Measurements from ENCODE around the gene E4F1. TPM values are rescaled to one million over a fixed set of nuclear protein-coding genes. Genes with fewer than 3 reads are reported as not detected.

E4F1 gene
- polyA plus RNA-seq, 3 donors, result 4.9 to 50.9 (median 5.8) TPM

DNA sequence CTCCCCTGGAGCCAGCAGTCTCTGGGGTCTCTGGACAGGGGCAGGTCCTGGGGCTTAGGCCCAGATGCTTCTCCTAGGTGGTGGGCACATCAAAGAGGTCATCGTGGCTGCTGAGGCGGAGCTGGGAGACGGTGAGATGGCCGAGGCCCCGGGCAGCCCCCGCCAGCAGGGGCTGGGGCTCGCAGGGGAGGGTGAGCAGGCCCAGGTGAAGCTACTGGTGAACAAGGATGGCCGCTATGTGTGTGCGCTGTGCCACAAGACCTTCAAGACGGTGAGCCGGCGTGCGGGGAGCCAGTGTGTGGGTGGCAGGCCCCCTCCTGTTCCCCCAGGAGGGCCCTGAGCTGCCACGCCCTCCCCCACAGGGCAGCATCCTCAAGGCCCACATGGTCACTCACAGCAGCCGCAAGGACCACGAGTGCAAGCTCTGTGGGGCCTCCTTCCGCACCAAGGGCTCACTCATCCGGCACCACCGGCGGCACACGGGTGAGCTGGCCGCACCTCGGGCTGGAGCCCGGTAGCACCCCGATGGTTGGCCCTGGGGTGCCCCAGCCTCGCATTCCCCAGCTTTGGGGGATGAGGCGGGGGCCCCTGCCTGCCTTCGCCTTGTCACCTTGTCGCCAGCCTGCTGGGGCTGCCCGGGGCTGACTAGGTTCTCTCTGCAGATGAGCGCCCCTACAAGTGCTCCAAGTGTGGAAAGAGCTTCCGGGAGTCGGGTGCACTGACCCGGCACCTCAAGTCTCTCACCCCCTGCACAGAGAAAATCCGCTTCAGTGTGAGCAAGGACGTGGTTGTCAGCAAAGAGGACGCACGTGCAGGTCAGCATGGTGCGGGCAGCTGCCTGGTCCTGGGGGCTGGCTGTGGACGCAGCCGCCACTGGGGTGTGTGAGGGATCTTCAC is 9.0 kb downstream of the E4F1 start:
- H3K4me3 ChIP-seq (replicated peaks in 1 of 3; ENCODE audit: low read depth in 2 of 3, low read length in 3 of 3), result no peak overlapping the region
- H3K27ac ChIP-seq (ENCODE audit: low read depth in 1 of 2, low read length in 2 of 2), result no peak overlapping the region
- H3K4me2 ChIP-seq (replicated peaks; ENCODE audit: extremely low read depth, low read length, poor library complexity, severe bottlenecking), result no peak overlapping the region
- H2AFZ ChIP-seq (ENCODE audit: insufficient read depth, low read depth, low read length, poor library complexity, severe bottlenecking), result no peak overlapping the region
- no peak overlapping the region for H3K9ac ChIP-seq (ENCODE audit: insufficient read depth, low read length, poor library complexity, severe bottlenecking)
- no peak for DNase-seq
- H3K27me3 ChIP-seq (ENCODE audit: control insufficient read depth in 2 of 2, insufficient read depth in 2 of 2, low read length in 2 of 2), result peaks cover 12 to 22% of the 10 kb centered on the region in 2 donors
- peaks cover 6% of the 10 kb centered on the region for H3K79me2 ChIP-seq (ENCODE audit: insufficient read depth, low read length)
- Mint-ChIP-seq H3K36me3 (peaks cover 55 to 74% of the 10 kb centered on the region in 2 donors), H3K4me1 (peaks cover 5% of the 10 kb centered on the region), H3K27me3 (ENCODE audit: low read depth in 3 of 3) (peaks cover 21 to 28% (median 22%) of the 10 kb centered on the region in 3 donors), H3K9me3 (peaks cover 0 to 6% (median 0%) of the 10 kb centered on the region in 7 donors), H3K4me3 (no peak overlapping the region), H3K27ac (peak overlapping the region in 1 of 7 donors; percentile 66)
- peaks cover 18% of the 10 kb centered on the region for H4K20me1 ChIP-seq (ENCODE audit: insufficient read depth, low read length)
- intact Hi-C loops (cut with micrococcal nuclease), result no loop called here
- peaks cover 72 to 79% of the 10 kb centered on the region in 2 donors for H3K36me3 ChIP-seq (replicated peaks in 1 of 2; ENCODE audit: control insufficient read depth in 1 of 2, insufficient read depth in 2 of 2, low read length in 2 of 2)
- H3K4me1 ChIP-seq (ENCODE audit: control insufficient read depth in 1 of 2, insufficient read depth in 2 of 2, low read length in 2 of 2), result peaks cover 5 to 6% of the 10 kb centered on the region in 2 donors
- WGBS (ENCODE audit: insufficient coverage), result 95% methylated on average over 27 of the region's 41 CpGs
- H3K9me3 ChIP-seq (replicated peaks in 1 of 2; ENCODE audit: control insufficient read depth in 1 of 2, insufficient read depth in 1 of 2, low read length in 2 of 2), result no peaks in the 10 kb centered on the region
- no peak for TF ChIP-seq CTCF (IDR thresholded peaks at IDR 0.05)

GRCh38 chr16:2233046-2233775 is 9.8 kb downstream of the E4F1 start:
- Mint-ChIP-seq H3K4me3 (no peak overlapping the region), H3K9me3 (peaks cover 0 to 6% (median 0%) of the 10 kb centered on the region in 7 donors), H3K36me3 (peaks cover 55 to 68% of the 10 kb centered on the region in 2 donors), H3K27me3 (ENCODE audit: low read depth in 3 of 3) (peaks cover 27 to 37% (median 27%) of the 10 kb centered on the region in 3 donors), H3K4me1 (peaks cover 5% of the 10 kb centered on the region), H3K27ac (no peak overlapping the region)
- 97% methylated on average over 28 of the region's 28 CpGs for WGBS (ENCODE audit: insufficient coverage)
- TF ChIP-seq CTCF (IDR thresholded peaks at IDR 0.05), result no peak
- H3K4me3 ChIP-seq (replicated peaks in 1 of 3; ENCODE audit: low read depth in 2 of 3, low read length in 3 of 3), result no peak overlapping the region
- H2AFZ ChIP-seq (ENCODE audit: insufficient read depth, low read depth, low read length, poor library complexity, severe bottlenecking), result no peak overlapping the region
- no peak overlapping the region for H3K4me2 ChIP-seq (replicated peaks; ENCODE audit: extremely low read depth, low read length, poor library complexity, severe bottlenecking)
- peaks cover 18 to 31% of the 10 kb centered on the region in 2 donors for H3K27me3 ChIP-seq (ENCODE audit: control insufficient read depth in 2 of 2, insufficient read depth in 2 of 2, low read length in 2 of 2)
- no peaks in the 10 kb centered on the region for H3K9me3 ChIP-seq (replicated peaks in 1 of 2; ENCODE audit: control insufficient read depth in 1 of 2, insufficient read depth in 1 of 2, low read length in 2 of 2)
- H3K4me1 ChIP-seq (ENCODE audit: control insufficient read depth in 1 of 2, insufficient read depth in 2 of 2, low read length in 2 of 2), result peaks cover 5 to 6% of the 10 kb centered on the region in 2 donors
- DNase-seq, result no peak
- H3K27ac ChIP-seq (ENCODE audit: low read depth in 1 of 2, low read length in 2 of 2), result no peak overlapping the region
- no peaks in the 10 kb centered on the region for H3K79me2 ChIP-seq (ENCODE audit: insufficient read depth, low read length)
- H4K20me1 ChIP-seq (ENCODE audit: insufficient read depth, low read length), result peaks cover 22% of the 10 kb centered on the region
- intact Hi-C loops (cut with micrococcal nuclease), result no loop called here
- H3K9ac ChIP-seq (ENCODE audit: insufficient read depth, low read length, poor library complexity, severe bottlenecking), result no peak overlapping the region
- H3K36me3 ChIP-seq (replicated peaks in 1 of 2; ENCODE audit: control insufficient read depth in 1 of 2, insufficient read depth in 2 of 2, low read length in 2 of 2), result peaks cover 71 to 72% of the 10 kb centered on the region in 2 donors
